ENCODE measurements around the gene ADGRA1.

ADGRA1 gene

GRCh38 chr10:133114726-133115452 lies 27.2 kb downstream of the ADGRA1 start:
- Histone ChIP-seq H3K36me3 (ENCODE audit: control insufficient read depth in 2 of 2, insufficient read depth in 1 of 2, low read length in 2 of 2) (no peaks in the 10 kb centered on the region), H3K4me1 (ENCODE audit: control insufficient read depth, insufficient read depth, low read length) (no peaks in the 10 kb centered on the region), H3K27ac (ENCODE audit: extremely low read depth, low read depth, low read length) (no peak overlapping the region), H3K9me3 (ENCODE audit: control insufficient read depth, insufficient read depth, low read depth, low read length) (no peaks in the 10 kb centered on the region), H3K4me3 (ENCODE audit: low read depth, low read length) (no peak overlapping the region)
- ChIA-PET POLR2A (no interaction called here), CTCF (no interaction called here)
- TF ChIP-seq, protein P1, sequence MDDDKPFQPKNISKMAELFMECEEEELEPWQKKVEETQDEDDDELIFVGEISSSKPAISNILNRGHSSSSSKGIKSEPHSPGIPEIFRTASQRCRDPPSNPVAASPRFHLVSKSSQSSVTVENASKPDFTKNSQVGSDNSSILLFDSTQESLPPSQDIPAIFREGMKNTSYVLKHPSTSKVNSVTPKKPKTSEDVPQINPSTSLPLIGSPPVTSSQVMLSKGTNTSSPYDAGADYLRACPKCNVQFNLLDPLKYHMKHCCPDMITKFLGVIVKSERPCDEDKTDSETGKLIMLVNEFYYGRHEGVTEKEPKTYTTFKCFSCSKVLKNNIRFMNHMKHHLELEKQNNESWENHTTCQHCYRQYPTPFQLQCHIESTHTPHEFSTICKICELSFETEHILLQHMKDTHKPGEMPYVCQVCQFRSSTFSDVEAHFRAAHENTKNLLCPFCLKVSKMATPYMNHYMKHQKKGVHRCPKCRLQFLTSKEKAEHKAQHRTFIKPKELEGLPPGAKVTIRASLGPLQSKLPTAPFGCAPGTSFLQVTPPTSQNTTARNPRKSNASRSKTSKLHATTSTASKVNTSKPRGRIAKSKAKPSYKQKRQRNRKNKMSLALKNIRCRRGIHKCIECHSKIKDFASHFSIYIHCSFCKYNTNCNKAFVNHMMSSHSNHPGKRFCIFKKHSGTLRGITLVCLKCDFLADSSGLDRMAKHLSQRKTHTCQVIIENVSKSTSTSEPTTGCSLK (tag by site-specific recombination; IDR thresholded peaks at IDR 0.05): no peak
- TF ChIP-seq ZNF777 (tag by site-specific recombination; IDR thresholded peaks at IDR 0.05; ENCODE audit: borderline replicate concordance): no peak
- no peak for TF ChIP-seq ZNF266 (tag by site-specific recombination; IDR thresholded peaks at IDR 0.05; ENCODE audit: low read depth)
- TF ChIP-seq ZNF692 (tag by site-specific recombination; IDR thresholded peaks at IDR 0.05): no peak
- no peak for TF ChIP-seq BCL11B (tag by site-specific recombination; IDR thresholded peaks at IDR 0.05; ENCODE audit: low read depth)
- no peak for TF ChIP-seq ZEB2 (tag by site-specific recombination; IDR thresholded peaks at IDR 0.05)

GRCh38 chr10:133115453-133115842 lies 27.7 kb downstream of the ADGRA1 start:
- ChIA-PET POLR2A (no interaction called here), CTCF (no interaction called here)
- no peaks in the 10 kb centered on the region for H3K4me1 ChIP-seq (ENCODE audit: control insufficient read depth, insufficient read depth, low read length)
- H3K9me3 ChIP-seq (ENCODE audit: control insufficient read depth, insufficient read depth, low read depth, low read length): no peaks in the 10 kb centered on the region
- no peak for TF ChIP-seq ZNF24 (tag by site-specific recombination; IDR thresholded peaks at IDR 0.05)
- TF ChIP-seq, protein P2, sequence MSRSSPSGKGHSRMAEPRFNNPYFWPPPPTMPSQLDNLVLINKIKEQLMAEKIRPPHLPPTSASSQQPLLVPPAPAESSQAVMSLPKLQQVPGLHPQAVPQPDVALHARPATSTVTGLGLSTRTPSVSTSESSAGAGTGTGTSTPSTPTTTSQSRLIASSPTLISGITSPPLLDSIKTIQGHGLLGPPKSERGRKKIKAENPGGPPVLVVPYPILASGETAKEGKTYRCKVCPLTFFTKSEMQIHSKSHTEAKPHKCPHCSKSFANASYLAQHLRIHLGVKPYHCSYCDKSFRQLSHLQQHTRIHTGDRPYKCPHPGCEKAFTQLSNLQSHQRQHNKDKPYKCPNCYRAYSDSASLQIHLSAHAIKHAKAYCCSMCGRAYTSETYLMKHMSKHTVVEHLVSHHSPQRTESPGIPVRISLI (tag by site-specific recombination; IDR thresholded peaks at IDR 0.05): no peak
- TF ChIP-seq, protein P3, sequence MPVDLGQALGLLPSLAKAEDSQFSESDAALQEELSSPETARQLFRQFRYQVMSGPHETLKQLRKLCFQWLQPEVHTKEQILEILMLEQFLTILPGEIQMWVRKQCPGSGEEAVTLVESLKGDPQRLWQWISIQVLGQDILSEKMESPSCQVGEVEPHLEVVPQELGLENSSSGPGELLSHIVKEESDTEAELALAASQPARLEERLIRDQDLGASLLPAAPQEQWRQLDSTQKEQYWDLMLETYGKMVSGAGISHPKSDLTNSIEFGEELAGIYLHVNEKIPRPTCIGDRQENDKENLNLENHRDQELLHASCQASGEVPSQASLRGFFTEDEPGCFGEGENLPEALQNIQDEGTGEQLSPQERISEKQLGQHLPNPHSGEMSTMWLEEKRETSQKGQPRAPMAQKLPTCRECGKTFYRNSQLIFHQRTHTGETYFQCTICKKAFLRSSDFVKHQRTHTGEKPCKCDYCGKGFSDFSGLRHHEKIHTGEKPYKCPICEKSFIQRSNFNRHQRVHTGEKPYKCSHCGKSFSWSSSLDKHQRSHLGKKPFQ (tag by site-specific recombination; IDR thresholded peaks at IDR 0.05): no peak
- no peak for TF ChIP-seq ZNF626 (tag by site-specific recombination; IDR thresholded peaks at IDR 0.05)
- no peak overlapping the region for H3K4me3 ChIP-seq (ENCODE audit: low read depth, low read length)
- no peaks in the 10 kb centered on the region for H3K36me3 ChIP-seq (ENCODE audit: control insufficient read depth in 2 of 2, insufficient read depth in 1 of 2, low read length in 2 of 2)
- no peak overlapping the region for H3K27ac ChIP-seq (ENCODE audit: extremely low read depth, low read depth, low read length)

- H3K27ac ChIP-seq (ENCODE audit: extremely low read depth, low read depth, low read length): no peak overlapping the region
- no peak for TF ChIP-seq ZNF830 (tag by site-specific recombination; IDR thresholded peaks at IDR 0.05; ENCODE audit: low read depth)
- TF ChIP-seq ZNF2 (tag by site-specific recombination; IDR thresholded peaks at IDR 0.05): no peak
- peak; percentile 48; the same call in 1 of the 2 replicates for TF ChIP-seq ZFHX2 (tag by site-specific recombination; conservative IDR thresholded peaks at IDR 0.05)
- no peaks in the 10 kb centered on the region for H3K36me3 ChIP-seq (ENCODE audit: control insufficient read depth in 2 of 2, insufficient read depth in 1 of 2, low read length in 2 of 2)
- ChIA-PET CTCF (no interaction called here), POLR2A (interaction anchor here (0.7 kb wide), 1 partner anchor 22 kb away, joined by 4 read pairs; no protein-coding TSS in a partner anchor)
- H3K9me3 ChIP-seq (ENCODE audit: control insufficient read depth, insufficient read depth, low read depth, low read length): no peaks in the 10 kb centered on the region
- H3K4me1 ChIP-seq (ENCODE audit: control insufficient read depth, insufficient read depth, low read length): no peaks in the 10 kb centered on the region
- H3K4me3 ChIP-seq (ENCODE audit: low read depth, low read length): no peak overlapping the region
Observed at GRCh38 chr10:133115976-133116375, 28.3 kb downstream of the ADGRA1 start.
